ENCODE results near the gene RAPGEF2.

DNA sequence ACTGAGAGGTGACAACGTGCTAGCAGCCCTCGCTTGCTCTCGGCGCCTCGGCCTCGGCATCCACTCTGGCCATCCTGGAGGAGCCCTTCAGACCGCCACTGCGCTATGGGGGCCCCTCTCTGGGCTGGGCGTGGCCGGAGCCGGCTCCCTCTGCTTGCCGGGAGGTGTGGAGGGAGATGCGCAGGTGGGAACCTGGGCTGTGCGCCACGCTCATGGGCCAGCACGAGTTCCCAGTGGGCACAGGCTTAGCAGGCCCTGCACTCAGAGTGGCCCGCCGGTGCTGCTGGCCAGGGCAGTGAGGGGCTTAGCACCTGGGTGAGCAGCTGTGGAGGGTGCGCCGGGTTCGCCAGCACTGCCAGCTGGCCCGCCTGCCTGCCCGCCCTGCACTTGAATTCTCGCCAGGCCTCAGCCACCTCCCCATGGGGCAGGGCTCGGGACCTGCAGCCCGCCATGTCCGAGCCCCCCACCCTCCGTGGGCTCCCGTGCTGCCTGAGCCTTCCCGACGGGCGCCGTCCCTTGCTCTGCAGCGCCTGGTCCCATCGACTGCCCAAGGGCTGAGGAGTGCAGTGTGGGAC is 148.0 kb downstream of the RAPGEF2 start:
- no peak for TF ChIP-seq EZH2phosphoT487 (IDR thresholded peaks at IDR 0.05; ENCODE audit: low read depth, severe bottlenecking, unreplicated experiment)
- TF ChIP-seq, protein P1, sequence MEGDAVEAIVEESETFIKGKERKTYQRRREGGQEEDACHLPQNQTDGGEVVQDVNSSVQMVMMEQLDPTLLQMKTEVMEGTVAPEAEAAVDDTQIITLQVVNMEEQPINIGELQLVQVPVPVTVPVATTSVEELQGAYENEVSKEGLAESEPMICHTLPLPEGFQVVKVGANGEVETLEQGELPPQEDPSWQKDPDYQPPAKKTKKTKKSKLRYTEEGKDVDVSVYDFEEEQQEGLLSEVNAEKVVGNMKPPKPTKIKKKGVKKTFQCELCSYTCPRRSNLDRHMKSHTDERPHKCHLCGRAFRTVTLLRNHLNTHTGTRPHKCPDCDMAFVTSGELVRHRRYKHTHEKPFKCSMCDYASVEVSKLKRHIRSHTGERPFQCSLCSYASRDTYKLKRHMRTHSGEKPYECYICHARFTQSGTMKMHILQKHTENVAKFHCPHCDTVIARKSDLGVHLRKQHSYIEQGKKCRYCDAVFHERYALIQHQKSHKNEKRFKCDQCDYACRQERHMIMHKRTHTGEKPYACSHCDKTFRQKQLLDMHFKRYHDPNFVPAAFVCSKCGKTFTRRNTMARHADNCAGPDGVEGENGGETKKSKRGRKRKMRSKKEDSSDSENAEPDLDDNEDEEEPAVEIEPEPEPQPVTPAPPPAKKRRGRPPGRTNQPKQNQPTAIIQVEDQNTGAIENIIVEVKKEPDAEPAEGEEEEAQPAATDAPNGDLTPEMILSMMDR (IDR thresholded peaks at IDR 0.05; ENCODE audit: poor library complexity), result no peak
- no peak for TF ChIP-seq EZH2 (IDR thresholded peaks at IDR 0.05; ENCODE audit: borderline replicate concordance)

Data from hepatocyte (in vitro differentiated cells).